Measurements from ENCODE around the gene ABTB1.

- TF ChIP-seq ZNF621 (tag by site-specific recombination; IDR thresholded peaks at IDR 0.05), result no peak
- no peak for TF ChIP-seq ZNF121 (tag by site-specific recombination; IDR thresholded peaks at IDR 0.05)
- TF ChIP-seq CTCF (tag by site-specific recombination; IDR thresholded peaks at IDR 0.05), result no peak
- no peak for TF ChIP-seq ZNF843 (tag by site-specific recombination; IDR thresholded peaks at IDR 0.05)
- no peak for TF ChIP-seq ZNF175 (tag by site-specific recombination; IDR thresholded peaks at IDR 0.05)
- no peak for TF ChIP-seq ZNF76 (tag by site-specific recombination; IDR thresholded peaks at IDR 0.05; ENCODE audit: borderline replicate concordance, low read depth)
Measured at GRCh38 chr3:127702151-127702578, 29.4 kb downstream of the ABTB1 start.

Measured in HEK293 (cell line).